Activated naive CD8-positive, alpha-beta T cell treated with anti-CD3 and anti-CD28 coated beads for 36 hours (primary cell): ENCODE results near the gene CAMP. TPM values are rescaled to one million over a fixed set of nuclear protein-coding genes. Genes with fewer than 3 reads are reported as not detected.

Source experiments
- DNase-seq: peaks from one replicate; pipeline ENCODE4 v3.0.0; 2021
- H3K27ac Mint-ChIP-seq: one replicate; pipeline ENCODE4 v1.8.0; 2022; ENCODE audit warnings: mild to moderate bottlenecking, moderate library complexity, mixed read lengths
- H3K27me3 Mint-ChIP-seq: one replicate; pipeline ENCODE4 v1.8.0; 2022; ENCODE audit warnings: mild to moderate bottlenecking, mixed read lengths
- H3K36me3 Mint-ChIP-seq: one replicate; pipeline ENCODE4 v1.8.0; 2021; ENCODE audit warnings: mild to moderate bottlenecking, mixed read lengths
- H3K4me1 Mint-ChIP-seq: one replicate; pipeline ENCODE4 v1.8.0; 2021; ENCODE audit warnings: mixed read lengths
- H3K4me3 Mint-ChIP-seq: one replicate; pipeline ENCODE4 v1.8.0; 2022; ENCODE audit warnings: mild to moderate bottlenecking, moderate library complexity, mixed read lengths
- H3K9me3 Mint-ChIP-seq: one replicate; pipeline ENCODE4 v1.8.0; 2022; ENCODE audit warnings: mixed read lengths
- total RNA-seq, 2 experiments: library from RNA; stranded (reverse); gene quantifications; one replicate each; pipeline ENCODE4 v1.2.3, GENCODE V29; 2021

The CAMP gene
- total RNA-seq, result not detected

GRCh38 chr3:48222616-48223513 is at the start of gene CAMP:
Gene CAMP (plus strand): TSS chr3:48223495. CDS start chr3:48223512, 17 bp downstream.
- H3K36me3 Mint-ChIP-seq, result no peaks in the 10 kb centered on the region
- H3K27ac Mint-ChIP-seq, result no peak within 1 kb of the TSS
- DNase-seq, result no peak
- no peak within 1 kb of the TSS for H3K4me3 Mint-ChIP-seq
- H3K9me3 Mint-ChIP-seq, result no peaks in the 10 kb centered on the region
- H3K27me3 Mint-ChIP-seq, result no peaks in the 10 kb centered on the region
- peaks cover 7% of the 10 kb centered on the region for H3K4me1 Mint-ChIP-seq

- Mint-ChIP-seq H3K4me1 (peaks cover 15% of the 10 kb centered on the region), H3K36me3 (peaks cover 76% of the 10 kb centered on the region), H3K9me3 (no peaks in the 10 kb centered on the region), H3K27ac (no peak overlapping the region), H3K27me3 (no peaks in the 10 kb centered on the region), H3K4me3 (no peak overlapping the region)
- no peak for DNase-seq
Observed at GRCh38 chr3:48178072-48178471, 45.2 kb upstream of the CAMP start.

- peaks cover 10% of the 10 kb centered on the region for H3K4me1 Mint-ChIP-seq
- H3K4me3 Mint-ChIP-seq, result no peak overlapping the region
- peaks cover 82% of the 10 kb centered on the region for H3K36me3 Mint-ChIP-seq
- H3K27ac Mint-ChIP-seq, result no peak overlapping the region
- H3K9me3 Mint-ChIP-seq, result no peaks in the 10 kb centered on the region
- DNase-seq, result no peak
- H3K27me3 Mint-ChIP-seq, result no peaks in the 10 kb centered on the region
Observed at GRCh38 chr3:48180021-48180420, 43.3 kb upstream of the CAMP start.

GRCh38 chr3:48180531-48181253 is 42.6 kb upstream of the CAMP start:
- DNase-seq, result no peak

GRCh38 chr3:48184299-48184698 is 39.0 kb upstream of the CAMP start:
- Mint-ChIP-seq H3K27ac (no peak overlapping the region), H3K4me3 (no peak overlapping the region), H3K4me1 (peaks cover 28% of the 10 kb centered on the region), H3K9me3 (no peaks in the 10 kb centered on the region), H3K27me3 (peaks cover 22% of the 10 kb centered on the region), H3K36me3 (peaks cover 76% of the 10 kb centered on the region)
- DNase-seq, result no peak

More at GRCh38 chr3:48180531-48181253, 42.6 kb upstream of the CAMP start:
- peaks cover 7% of the 10 kb centered on the region for H3K27me3 Mint-ChIP-seq
- no peak overlapping the region for H3K27ac Mint-ChIP-seq
- H3K4me3 Mint-ChIP-seq, result no peak overlapping the region
- H3K9me3 Mint-ChIP-seq, result no peaks in the 10 kb centered on the region
- H3K36me3 Mint-ChIP-seq, result peaks cover 84% of the 10 kb centered on the region
- H3K4me1 Mint-ChIP-seq, result peaks cover 12% of the 10 kb centered on the region

- no peak overlapping the region for H3K4me3 Mint-ChIP-seq
- no peaks in the 10 kb centered on the region for H3K9me3 Mint-ChIP-seq
- peaks cover 69% of the 10 kb centered on the region for H3K36me3 Mint-ChIP-seq
- DNase-seq, result no peak
- no peak overlapping the region for H3K27ac Mint-ChIP-seq
- peaks cover 22% of the 10 kb centered on the region for H3K27me3 Mint-ChIP-seq
- peaks cover 28% of the 10 kb centered on the region for H3K4me1 Mint-ChIP-seq
Observed at GRCh38 chr3:48185129-48185528, 38.2 kb upstream of the CAMP start.

- Mint-ChIP-seq H3K9me3 (no peaks in the 10 kb centered on the region), H3K36me3 (peaks cover 55% of the 10 kb centered on the region), H3K27me3 (peaks cover 22% of the 10 kb centered on the region), H3K27ac (peak overlapping the region; percentile 82), H3K4me1 (peaks cover 22% of the 10 kb centered on the region), H3K4me3 (peak overlapping the region; percentile 98)
- DNase-seq, result no peak
Observed at GRCh38 chr3:48186631-48187300, 36.5 kb upstream of the CAMP start.

GRCh38 chr3:48187301-48187578 is 36.1 kb upstream of the CAMP start:
- Mint-ChIP-seq H3K4me1 (peaks cover 22% of the 10 kb centered on the region), H3K27ac (peak overlapping the region; percentile 82), H3K4me3 (peak overlapping the region; percentile 98), H3K9me3 (no peaks in the 10 kb centered on the region), H3K36me3 (peaks cover 50% of the 10 kb centered on the region), H3K27me3 (peaks cover 22% of the 10 kb centered on the region)
- no peak for DNase-seq

GRCh38 chr3:48187579-48188265 is 35.6 kb upstream of the CAMP start:
- peaks cover 22% of the 10 kb centered on the region for H3K27me3 Mint-ChIP-seq
- DNase-seq, result peak; percentile 63
- H3K9me3 Mint-ChIP-seq, result no peaks in the 10 kb centered on the region
- peaks cover 20% of the 10 kb centered on the region for H3K4me1 Mint-ChIP-seq
- peak overlapping the region; percentile 98 for H3K4me3 Mint-ChIP-seq
- peak overlapping the region; percentile 82 for H3K27ac Mint-ChIP-seq
- peaks cover 45% of the 10 kb centered on the region for H3K36me3 Mint-ChIP-seq

- no peaks in the 10 kb centered on the region for H3K9me3 Mint-ChIP-seq
- H3K36me3 Mint-ChIP-seq, result peaks cover 37% of the 10 kb centered on the region
- H3K4me3 Mint-ChIP-seq, result peak within 1 kb of the TSS; percentile 98
- H3K4me1 Mint-ChIP-seq, result peaks cover 18% of the 10 kb centered on the region
- DNase-seq, result peak; percentile 95
- H3K27ac Mint-ChIP-seq, result peak within 1 kb of the TSS; percentile 82
- peaks cover 22% of the 10 kb centered on the region for H3K27me3 Mint-ChIP-seq
Observed at GRCh38 chr3:48188266-48189201, 34.8 kb upstream of the CAMP start, which contains the start of gene CDC25A. Gene CDC25A (minus strand): TSS chr3:48188417. CDS start chr3:48187947, 470 bp downstream.

- DNase-seq, result no peak
- Mint-ChIP-seq H3K9me3 (no peaks in the 10 kb centered on the region), H3K36me3 (peaks cover 29% of the 10 kb centered on the region), H3K27ac (no peak overlapping the region), H3K4me1 (peaks cover 19% of the 10 kb centered on the region), H3K27me3 (peaks cover 27% of the 10 kb centered on the region), H3K4me3 (no peak overlapping the region)
Observed at GRCh38 chr3:48189321-48189720, 34.0 kb upstream of the CAMP start.

- H3K4me1 Mint-ChIP-seq, result peaks cover 16% of the 10 kb centered on the region
- H3K9me3 Mint-ChIP-seq, result no peaks in the 10 kb centered on the region
- no peak overlapping the region for H3K4me3 Mint-ChIP-seq
- peaks cover 26% of the 10 kb centered on the region for H3K27me3 Mint-ChIP-seq
- peaks cover 15% of the 10 kb centered on the region for H3K36me3 Mint-ChIP-seq
- no peak for DNase-seq
- H3K27ac Mint-ChIP-seq, result no peak overlapping the region
Observed at GRCh38 chr3:48190911-48191310, 32.4 kb upstream of the CAMP start.

- Mint-ChIP-seq H3K9me3 (no peaks in the 10 kb centered on the region), H3K27ac (no peak overlapping the region), H3K36me3 (no peaks in the 10 kb centered on the region), H3K27me3 (peaks cover 16% of the 10 kb centered on the region), H3K4me3 (no peak overlapping the region), H3K4me1 (peaks cover 2% of the 10 kb centered on the region)
- peak; percentile 16 for DNase-seq
Observed at GRCh38 chr3:48194446-48195071, 28.7 kb upstream of the CAMP start.
